Measurements from ENCODE around the gene SFTPB. TPM values are rescaled to one million over a fixed set of nuclear protein-coding genes. Genes with fewer than 3 reads are reported as not detected.

Gene SFTPB
- total and polyA plus RNA-seq, 8 donors: 0.14 to 4,040 (median 1.8) TPM; not detected in 1

DNA sequence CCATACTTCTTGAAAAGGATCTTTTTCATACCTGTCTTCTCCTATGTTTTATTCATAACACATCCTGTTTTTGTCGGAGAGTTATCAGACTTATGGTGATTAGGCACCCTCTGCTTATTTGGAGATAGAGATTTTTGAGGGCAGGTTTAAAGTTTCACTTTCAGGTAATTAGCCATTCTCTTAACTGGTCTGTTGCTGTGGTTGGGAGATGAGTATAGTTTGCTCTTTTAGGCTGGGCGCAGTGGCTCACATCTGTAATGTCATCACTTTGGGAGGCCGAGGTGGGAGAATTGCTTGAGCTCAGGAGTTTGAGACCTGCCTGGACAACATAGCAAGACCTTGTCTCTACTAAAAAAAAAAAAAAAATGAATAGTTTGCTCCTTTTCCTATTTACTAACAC lies 25.3 kb downstream of the SFTPB start:
- intact Hi-C loops (cut with DNase I; ENCODE audit: low total_unique reads): no loop called here
- H3K36me3 ChIP-seq: peaks cover 98 to 100% (median 100%) of the 10 kb centered on the region in 4 donors

DNA sequence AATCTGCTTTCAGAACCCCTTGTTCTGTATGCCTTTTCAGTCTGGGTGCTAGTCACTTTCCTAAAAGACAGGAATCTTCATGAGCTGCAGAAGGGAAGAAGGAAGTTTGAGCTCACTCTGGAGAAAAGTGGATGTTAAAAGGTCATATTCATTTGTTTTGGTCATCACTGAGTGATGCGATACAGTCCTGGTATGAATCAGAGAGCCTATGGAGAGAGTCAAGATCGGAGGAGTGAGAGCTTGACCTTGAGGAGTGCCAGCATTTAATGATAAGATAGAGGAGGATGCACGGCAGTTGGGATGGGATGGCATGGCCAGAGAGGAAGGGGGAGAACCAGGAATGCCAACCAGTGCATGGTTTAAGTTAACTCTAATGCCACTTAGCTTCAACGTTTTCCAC lies 32.4 kb downstream of the SFTPB start:
- Histone ChIP-seq H3K27me3 (no peaks in the 10 kb centered on the region), H3K27ac (no peak overlapping the region), H3K9me3 (no peaks in the 10 kb centered on the region), H3K36me3 (peaks cover 86 to 100% (median 100%) of the 10 kb centered on the region in 4 donors), H3K4me3 (no peak overlapping the region), H3K4me1 (peaks cover 0 to 7% (median 0%) of the 10 kb centered on the region in 4 donors)
- WGBS, 5 donors: 54 to 68% (median 61%) methylated on average over 4 of the region's 4 CpGs
- TF ChIP-seq POLR2AphosphoS5 (IDR thresholded peaks at IDR 0.05) (no peak), POLR2A (IDR thresholded peaks at IDR 0.05) (no peak), EP300 (IDR thresholded peaks at IDR 0.05) (no peak)
- TF ChIP-seq, protein P1, sequence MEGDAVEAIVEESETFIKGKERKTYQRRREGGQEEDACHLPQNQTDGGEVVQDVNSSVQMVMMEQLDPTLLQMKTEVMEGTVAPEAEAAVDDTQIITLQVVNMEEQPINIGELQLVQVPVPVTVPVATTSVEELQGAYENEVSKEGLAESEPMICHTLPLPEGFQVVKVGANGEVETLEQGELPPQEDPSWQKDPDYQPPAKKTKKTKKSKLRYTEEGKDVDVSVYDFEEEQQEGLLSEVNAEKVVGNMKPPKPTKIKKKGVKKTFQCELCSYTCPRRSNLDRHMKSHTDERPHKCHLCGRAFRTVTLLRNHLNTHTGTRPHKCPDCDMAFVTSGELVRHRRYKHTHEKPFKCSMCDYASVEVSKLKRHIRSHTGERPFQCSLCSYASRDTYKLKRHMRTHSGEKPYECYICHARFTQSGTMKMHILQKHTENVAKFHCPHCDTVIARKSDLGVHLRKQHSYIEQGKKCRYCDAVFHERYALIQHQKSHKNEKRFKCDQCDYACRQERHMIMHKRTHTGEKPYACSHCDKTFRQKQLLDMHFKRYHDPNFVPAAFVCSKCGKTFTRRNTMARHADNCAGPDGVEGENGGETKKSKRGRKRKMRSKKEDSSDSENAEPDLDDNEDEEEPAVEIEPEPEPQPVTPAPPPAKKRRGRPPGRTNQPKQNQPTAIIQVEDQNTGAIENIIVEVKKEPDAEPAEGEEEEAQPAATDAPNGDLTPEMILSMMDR (IDR thresholded peaks at IDR 0.05): no peak
- DNase-seq: no peak
- intact Hi-C loops (cut with DNase I; ENCODE audit: low total_unique reads): no loop called here

More for the DNA sequence above, 25.3 kb downstream of the SFTPB start:
- Histone ChIP-seq H3K4me1 (peaks cover 0 to 1% (median 0%) of the 10 kb centered on the region in 4 donors), H3K9me3 (no peaks in the 10 kb centered on the region), H3K27ac (no peak overlapping the region), H3K4me3 (no peak overlapping the region), H3K27me3 (no peaks in the 10 kb centered on the region)
- TF ChIP-seq, protein P1 (IDR thresholded peaks at IDR 0.05): no peak
- TF ChIP-seq POLR2A (IDR thresholded peaks at IDR 0.05) (no peak), POLR2AphosphoS5 (IDR thresholded peaks at IDR 0.05) (no peak), EP300 (IDR thresholded peaks at IDR 0.05) (no peak)
- DNase-seq: no peak
- 64 to 78% (median 70%) methylated on average over 3 of the region's 3 CpGs for WGBS, 5 donors

DNA sequence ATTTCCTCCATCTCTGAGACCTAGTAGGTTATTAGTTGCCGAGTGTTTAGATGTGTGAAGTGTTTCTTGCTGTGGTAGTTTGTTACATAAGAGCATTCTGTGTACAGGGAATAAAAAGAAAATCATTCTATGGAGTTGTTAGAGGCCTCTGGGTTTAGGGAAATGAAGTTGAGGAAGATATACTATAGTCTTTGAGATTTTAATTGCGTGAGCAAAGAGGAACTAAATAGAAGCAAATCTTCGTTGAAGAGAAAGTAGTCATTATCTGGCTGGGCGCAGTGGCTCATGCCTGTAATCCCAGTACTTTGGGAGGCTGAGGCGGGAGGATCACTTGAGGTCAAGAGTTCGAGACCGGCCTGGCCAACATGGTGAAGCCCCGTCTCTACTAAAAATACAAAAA lies 33.0 kb downstream of the SFTPB start:
- TF ChIP-seq POLR2AphosphoS5 (IDR thresholded peaks at IDR 0.05): no peak
- Histone ChIP-seq H3K27ac (no peak overlapping the region), H3K36me3 (peaks cover 83 to 100% (median 100%) of the 10 kb centered on the region in 4 donors), H3K27me3 (no peaks in the 10 kb centered on the region), H3K4me3 (no peak overlapping the region), H3K9me3 (no peaks in the 10 kb centered on the region), H3K4me1 (peaks cover 0 to 7% (median 0%) of the 10 kb centered on the region in 4 donors)
- no peak for DNase-seq
- intact Hi-C loops (cut with DNase I; ENCODE audit: low total_unique reads): no loop called here
- WGBS, 5 donors: 83 to 91% (median 88%) methylated on average over 8 of the region's 8 CpGs

DNA sequence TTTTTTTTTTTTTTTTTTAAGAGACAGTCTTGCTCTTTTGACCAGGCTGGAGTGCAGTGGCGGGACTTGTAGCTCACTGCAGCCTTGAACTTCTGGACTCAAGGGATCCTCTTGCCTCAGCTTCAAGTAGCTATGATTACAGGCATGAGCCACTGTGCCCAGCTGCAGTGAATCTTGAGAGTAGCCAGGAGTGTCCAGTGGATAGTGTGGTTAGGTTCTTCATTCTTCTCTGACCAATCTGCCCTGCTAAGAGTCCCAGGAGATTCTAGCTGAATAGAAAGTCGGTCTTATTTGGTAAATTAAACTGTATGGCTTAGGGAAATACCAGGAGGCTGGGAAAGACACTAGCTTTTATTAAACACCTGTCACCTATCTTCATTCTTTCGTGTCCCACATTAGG lies 36.7 kb downstream of the SFTPB start:
- WGBS, 5 donors: 91 to 97% (median 96%) methylated on average over 3 of the region's 3 CpGs
- intact Hi-C loops (cut with DNase I; ENCODE audit: low total_unique reads): no loop called here
- TF ChIP-seq POLR2A (IDR thresholded peaks at IDR 0.05): no peak
- TF ChIP-seq EP300 (IDR thresholded peaks at IDR 0.05): no peak
- no peak for TF ChIP-seq POLR2AphosphoS5 (IDR thresholded peaks at IDR 0.05)
- H3K4me3 ChIP-seq: no peak overlapping the region
- peaks cover 0 to 8% (median 0%) of the 10 kb centered on the region in 4 donors for H3K4me1 ChIP-seq
- no peak overlapping the region for H3K27ac ChIP-seq
- no peak for DNase-seq
- peaks cover 65 to 100% (median 100%) of the 10 kb centered on the region in 4 donors for H3K36me3 ChIP-seq
- H3K9me3 ChIP-seq: no peaks in the 10 kb centered on the region
- H3K27me3 ChIP-seq: no peaks in the 10 kb centered on the region

DNA sequence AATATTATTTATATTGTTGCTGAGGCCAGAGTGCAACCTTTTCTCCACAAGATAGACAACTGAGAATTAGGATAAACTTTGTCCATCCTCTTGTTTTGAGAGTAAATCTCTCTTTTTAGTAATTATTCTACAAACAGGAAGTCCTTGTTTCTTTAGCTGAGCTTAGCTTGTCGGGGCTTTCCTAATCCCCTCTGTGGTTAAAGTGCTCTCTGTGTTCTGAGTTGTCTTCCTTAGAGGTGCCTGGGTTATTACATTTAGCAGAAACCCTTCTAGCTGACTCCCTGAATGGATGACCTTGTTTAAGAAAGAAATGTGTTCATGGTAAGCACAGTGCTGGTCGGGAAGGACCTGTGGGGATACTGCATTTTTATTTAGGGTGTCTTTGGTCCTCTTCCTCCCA lies 39.3 kb downstream of the SFTPB start:
- WGBS, 5 donors: 55 to 73% (median 59%) methylated on average over 2 of the region's 2 CpGs
- Histone ChIP-seq H3K4me1 (peaks cover 0 to 8% (median 0%) of the 10 kb centered on the region in 4 donors), H3K27me3 (no peaks in the 10 kb centered on the region), H3K36me3 (peaks cover 68 to 100% (median 100%) of the 10 kb centered on the region in 4 donors), H3K27ac (peak overlapping the region in 2 of 5 donors; percentile 21 to 45), H3K4me3 (no peak overlapping the region), H3K9me3 (no peaks in the 10 kb centered on the region)
- no peak for DNase-seq
- intact Hi-C loops (cut with DNase I; ENCODE audit: low total_unique reads): no loop called here
- TF ChIP-seq, protein P1 (IDR thresholded peaks at IDR 0.05): no peak
- no peak for TF ChIP-seq POLR2A (IDR thresholded peaks at IDR 0.05)
- TF ChIP-seq POLR2AphosphoS5 (IDR thresholded peaks at IDR 0.05): no peak
- no peak for TF ChIP-seq EP300 (IDR thresholded peaks at IDR 0.05)
